H1 (cell line): ENCODE measurements around the gene TSPAN32.

Source experiments
- E2F6 ChIP-seq: IDR thresholded peaks from 2 replicates; pipeline ENCODE4 v1.6.1; 2012; ENCODE audit warnings: inconsistent platforms
- EP300 ChIP-seq, 2 experiments: IDR thresholded peaks; 1 replicate in 1 of 2; 2 replicates in 1 of 2; pipeline ENCODE4 v1.6.1; 2011 to 2012; ENCODE audit warnings: low read depth in 2 of 2, low read length in 2 of 2, mild to moderate bottlenecking in 2 of 2, borderline replicate concordance in 1 of 2, inconsistent platforms in 1 of 2, moderate library complexity in 1 of 2
- POLR2AphosphoS5 ChIP-seq: IDR thresholded peaks from 2 replicates; pipeline ENCODE4 v1.6.1; 2011; ENCODE audit warnings: low read depth, low read length
- TAF1 ChIP-seq: IDR thresholded peaks from 2 replicates; pipeline ENCODE4 v1.6.1; 2011; ENCODE audit warnings: mild to moderate bottlenecking, low read depth, low read length

GRCh38 chr11:2348986-2349385, 47.2 kb downstream of the TSPAN32 start:
- TF ChIP-seq E2F6: no peak
- TF ChIP-seq POLR2AphosphoS5: no peak
- TF ChIP-seq TAF1: no peak
- no peak for TF ChIP-seq EP300 (IDR thresholded peaks at IDR 0.05; ENCODE audit: borderline replicate concordance in 1 of 2, low read depth in 2 of 2, low read length in 2 of 2)
